OCI-LY1 (cell line): ENCODE data around the gene PTGDR.

Source experiments
- H2AFZ ChIP-seq: fragments of 200-600 bp; sonication (generic), shearing (Covaris generic); 2 replicates; pipeline ENCODE4 v1.6.0; 2014; ENCODE audit warnings: antibody characterized with exemption, mild to moderate bottlenecking, low read length
- H3F3A ChIP-seq: fragments of 200-600 bp; sonication (generic), shearing (Covaris generic); 2 replicates; pipeline ENCODE4 v1.6.0; 2014; ENCODE audit warnings: mild to moderate bottlenecking, antibody characterized with exemption, low read length, moderate library complexity; ENCODE audit not compliant: insufficient read depth
- H3K27ac ChIP-seq: fragments of 200-600 bp; sonication (generic); 2 replicates; pipeline ENCODE4 v1.5.1; 2014; ENCODE audit warnings: low read length, mixed run types, mild to moderate bottlenecking, low read depth; ENCODE audit not compliant: poor library complexity, severe bottlenecking
- H3K27me3 ChIP-seq: fragments of 200-600 bp; sonication (generic); 2 replicates; pipeline ENCODE4 v1.6.0; 2014; ENCODE audit warnings: antibody characterized with exemption, mild to moderate bottlenecking, low read length, moderate library complexity; ENCODE audit not compliant: insufficient read depth
- H3K36me3 ChIP-seq: fragments of 200-600 bp; sonication (generic); 2 replicates; pipeline ENCODE4 v1.6.1; 2014; ENCODE audit warnings: mild to moderate bottlenecking, antibody characterized with exemption, low read length, moderate library complexity, mixed read lengths; ENCODE audit not compliant: insufficient read depth
- H3K4me1 ChIP-seq: fragments of 200-600 bp; sonication (generic); 2 replicates; pipeline ENCODE4 v1.5.1; 2014; ENCODE audit warnings: mild to moderate bottlenecking, low read length, moderate library complexity; ENCODE audit not compliant: insufficient read depth, severe bottlenecking
- H3K4me2 ChIP-seq: fragments of 200-600 bp; sonication (generic), shearing (Covaris generic); 2 replicates; pipeline ENCODE4 v1.6.1; 2014; ENCODE audit warnings: low read length
- H3K4me3 ChIP-seq: fragments of 200-600 bp; sonication (generic); 2 replicates; pipeline ENCODE4 v1.5.1; 2014; ENCODE audit warnings: low read length, low read depth, mild to moderate bottlenecking, mixed read lengths; ENCODE audit not compliant: poor library complexity, severe bottlenecking
- H3K79me2 ChIP-seq: fragments of 200-600 bp; shearing (Covaris generic); 2 replicates; pipeline ENCODE4 v1.6.1; 2016; ENCODE audit warnings: mixed run types, low read length, mixed read lengths; ENCODE audit not compliant: insufficient read depth
- H3K9ac ChIP-seq: fragments of 200-600 bp; sonication (generic), shearing (Covaris generic); 2 replicates; pipeline ENCODE4 v1.6.1; 2014; ENCODE audit warnings: mild to moderate bottlenecking, low read length, mixed read lengths
- H3K9me2 ChIP-seq: fragments of 200-600 bp; sonication (generic), shearing (Covaris generic); 2 replicates; pipeline ENCODE4 v1.6.1; 2014; ENCODE audit warnings: low read depth, mild to moderate bottlenecking, low read length, mixed read lengths
- H3K9me3 ChIP-seq: fragments of 200-600 bp; shearing (Covaris generic); 2 replicates; pipeline ENCODE4 v1.6.1; 2014; ENCODE audit warnings: low read length, mixed read lengths
- H4K20me1 ChIP-seq: fragments of 200-600 bp; sonication (generic), shearing (Covaris generic); 2 replicates; pipeline ENCODE4 v1.6.0; 2016; ENCODE audit warnings: mild to moderate bottlenecking, low read length; ENCODE audit not compliant: insufficient read depth
- CTCF ChIP-seq: fragments of 200-600 bp; sonication (generic), shearing (Covaris generic); IDR thresholded peaks from 2 replicates; pipeline ENCODE4 v1.5.1; 2017; ENCODE audit warnings: mild to moderate bottlenecking, antibody characterized with exemption, low read length, moderate library complexity, mixed read lengths
- EZH2 ChIP-seq: fragments of 200-600 bp; sonication (generic), shearing (Covaris generic); IDR thresholded peaks from 2 replicates; pipeline ENCODE4 v1.8.0; 2017; ENCODE audit warnings: borderline replicate concordance, mixed run types, mild to moderate bottlenecking, antibody characterized with exemption, low read length, moderate library complexity, mixed read lengths

PTGDR gene

GRCh38 chr14:52235434-52235833 lies 32.1 kb upstream of the PTGDR start:
- no peak overlapping the region for H3K4me2 ChIP-seq

GRCh38 chr14:52235866-52236510 lies 31.5 kb upstream of the PTGDR start:
- Histone ChIP-seq H3F3A (no peaks in the 10 kb centered on the region), H3K4me2 (no peak overlapping the region), H3K9ac (no peak overlapping the region), H3K27ac (no peak overlapping the region), H3K4me1 (no peaks in the 10 kb centered on the region), H2AFZ (no peak overlapping the region), H3K79me2 (no peaks in the 10 kb centered on the region), H3K9me2 (no peaks in the 10 kb centered on the region), H3K4me3 (no peak overlapping the region), H4K20me1 (no peaks in the 10 kb centered on the region), H3K36me3 (no peaks in the 10 kb centered on the region), H3K27me3 (no peaks in the 10 kb centered on the region), H3K9me3 (no peaks in the 10 kb centered on the region)
- TF ChIP-seq CTCF (no peak), EZH2 (no peak)

More at GRCh38 chr14:52235434-52235833, 32.1 kb upstream of the PTGDR start:
- H3K36me3 ChIP-seq, result no peaks in the 10 kb centered on the region
- no peak for TF ChIP-seq CTCF
- TF ChIP-seq EZH2, result no peak
- H3F3A ChIP-seq, result no peaks in the 10 kb centered on the region
- no peak overlapping the region for H3K9ac ChIP-seq
- no peaks in the 10 kb centered on the region for H3K9me2 ChIP-seq
- H3K4me1 ChIP-seq, result no peaks in the 10 kb centered on the region
- H2AFZ ChIP-seq, result no peak overlapping the region
- no peaks in the 10 kb centered on the region for H3K9me3 ChIP-seq
- H3K79me2 ChIP-seq, result no peaks in the 10 kb centered on the region
- no peaks in the 10 kb centered on the region for H3K27me3 ChIP-seq
- no peak overlapping the region for H3K4me3 ChIP-seq
- no peaks in the 10 kb centered on the region for H4K20me1 ChIP-seq
- H3K27ac ChIP-seq, result no peak overlapping the region

- H2AFZ ChIP-seq, result no peak overlapping the region
Measured at GRCh38 chr14:52238682-52239081, 28.8 kb upstream of the PTGDR start.

More at GRCh38 chr14:52238682-52239081, 28.8 kb upstream of the PTGDR start:
- no peaks in the 10 kb centered on the region for H3K36me3 ChIP-seq
- H3K79me2 ChIP-seq, result no peaks in the 10 kb centered on the region
- no peaks in the 10 kb centered on the region for H3K9me3 ChIP-seq
- H3K27me3 ChIP-seq, result no peaks in the 10 kb centered on the region
- no peak overlapping the region for H3K4me3 ChIP-seq
- no peaks in the 10 kb centered on the region for H3K9me2 ChIP-seq
- H3K4me1 ChIP-seq, result no peaks in the 10 kb centered on the region
- no peak overlapping the region for H3K27ac ChIP-seq
- H3K9ac ChIP-seq, result no peak overlapping the region
- no peaks in the 10 kb centered on the region for H4K20me1 ChIP-seq
- no peak for TF ChIP-seq EZH2
- no peak for TF ChIP-seq CTCF
- H3K4me2 ChIP-seq, result no peak overlapping the region
- H3F3A ChIP-seq, result no peaks in the 10 kb centered on the region
